HUES64 (cell line): ENCODE measurements around the gene DIS3L2.

Experiments used
- H3K27ac ChIP-seq: 2 replicates; pipeline ENCODE4 v1.7.0; 2013; ENCODE audit warnings: low read depth, low read length, inconsistent platforms
- H3K27me3 ChIP-seq: 2 replicates; pipeline ENCODE4 v1.6.1; 2013; ENCODE audit warnings: mild to moderate bottlenecking, low read length; ENCODE audit not compliant: insufficient read depth
- H3K36me3 ChIP-seq: 2 replicates; pipeline ENCODE4 v1.6.1; 2013; ENCODE audit warnings: mild to moderate bottlenecking, low read length; ENCODE audit not compliant: insufficient read depth
- H3K4me1 ChIP-seq: 2 replicates; pipeline ENCODE4 v1.6.1; 2013; ENCODE audit warnings: mild to moderate bottlenecking, low read length, moderate library complexity; ENCODE audit not compliant: insufficient read depth
- H3K4me3 ChIP-seq: 2 replicates; pipeline ENCODE4 v1.5.1; 2013; ENCODE audit warnings: mild to moderate bottlenecking, low read length, moderate library complexity
- H3K9ac ChIP-seq: 2 replicates; pipeline ENCODE4 v1.6.1; 2013; ENCODE audit warnings: mild to moderate bottlenecking, low read depth, low read length
- H3K9me3 ChIP-seq: 2 replicates; pipeline ENCODE4 v1.6.1; 2013; ENCODE audit warnings: low read depth, low read length; ENCODE audit not compliant: insufficient read depth
- WGBS: fragments of 150-250, 120-280 bp; methylation state at CpG from one replicate; pipeline ENCODE4 v1.1.7; 2013; ENCODE audit warnings: missing lambda C conversion rate; 5-methylcytosine and 5-hydroxymethylcytosine counted together

DIS3L2 gene

DNA sequence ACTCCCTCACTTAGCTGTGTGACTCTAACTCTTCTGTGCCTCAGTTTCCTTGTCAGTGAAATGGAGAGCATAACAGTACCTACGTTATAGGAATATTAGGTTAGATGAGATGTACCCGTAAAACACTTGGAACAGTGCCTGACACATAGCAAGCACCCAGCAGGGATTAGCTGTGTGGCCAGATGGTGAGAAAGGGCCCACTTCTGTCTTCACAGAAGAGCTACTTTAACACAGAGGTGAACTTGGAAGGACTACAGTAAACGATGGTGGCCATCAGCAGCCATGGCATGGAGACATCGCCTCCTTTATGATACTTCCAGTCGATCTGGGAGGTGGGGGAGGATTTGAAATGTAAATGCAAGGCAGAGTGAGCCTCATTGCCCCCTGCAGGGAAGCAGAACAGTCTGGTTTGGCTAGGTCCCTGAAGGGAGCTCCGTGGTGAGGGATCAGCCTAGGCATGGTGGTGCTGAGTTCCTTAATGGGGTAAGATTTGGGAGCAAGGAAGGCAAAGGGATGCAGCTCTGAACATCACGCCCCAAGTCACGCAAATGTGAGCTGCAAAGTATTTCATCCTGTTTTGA, 315.3 kb downstream of the DIS3L2 start:
- peaks cover 14% of the 10 kb centered on the region for H3K4me1 ChIP-seq
- H3K36me3 ChIP-seq = no peaks in the 10 kb centered on the region
- no peak overlapping the region for H3K9ac ChIP-seq
- H3K27me3 ChIP-seq = no peaks in the 10 kb centered on the region
- WGBS = 61% methylated on average over 8 of the region's 8 CpGs
- H3K27ac ChIP-seq = no peak overlapping the region
- no peak overlapping the region for H3K4me3 ChIP-seq
- H3K9me3 ChIP-seq = no peaks in the 10 kb centered on the region

DNA sequence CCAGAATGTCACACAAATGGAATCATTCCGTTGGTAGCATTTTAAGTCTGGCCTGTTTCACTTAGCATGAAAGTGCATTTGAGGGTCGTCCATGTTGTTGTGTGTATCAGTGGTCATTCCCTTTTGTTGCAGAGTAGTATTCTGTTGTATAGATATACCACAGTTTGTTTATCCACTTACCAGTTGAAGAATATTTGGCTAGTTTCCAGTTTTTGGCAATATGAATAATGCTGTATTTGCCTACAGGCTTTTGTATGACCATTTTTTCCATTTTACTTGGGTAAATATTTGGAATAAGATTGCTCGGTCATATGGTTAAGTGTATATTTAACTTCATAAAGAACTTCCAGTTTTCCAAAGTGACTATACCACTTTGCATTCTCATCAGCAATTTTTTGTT, 317.0 kb downstream of the DIS3L2 start:
- no peaks in the 10 kb centered on the region for H3K36me3 ChIP-seq
- H3K27ac ChIP-seq = no peak overlapping the region
- peaks cover 14% of the 10 kb centered on the region for H3K4me1 ChIP-seq
- H3K9ac ChIP-seq = no peak overlapping the region
- WGBS = 90% methylated on average over 2 of the region's 3 CpGs
- H3K27me3 ChIP-seq = no peaks in the 10 kb centered on the region
- no peak overlapping the region for H3K4me3 ChIP-seq
- H3K9me3 ChIP-seq = no peaks in the 10 kb centered on the region

DNA sequence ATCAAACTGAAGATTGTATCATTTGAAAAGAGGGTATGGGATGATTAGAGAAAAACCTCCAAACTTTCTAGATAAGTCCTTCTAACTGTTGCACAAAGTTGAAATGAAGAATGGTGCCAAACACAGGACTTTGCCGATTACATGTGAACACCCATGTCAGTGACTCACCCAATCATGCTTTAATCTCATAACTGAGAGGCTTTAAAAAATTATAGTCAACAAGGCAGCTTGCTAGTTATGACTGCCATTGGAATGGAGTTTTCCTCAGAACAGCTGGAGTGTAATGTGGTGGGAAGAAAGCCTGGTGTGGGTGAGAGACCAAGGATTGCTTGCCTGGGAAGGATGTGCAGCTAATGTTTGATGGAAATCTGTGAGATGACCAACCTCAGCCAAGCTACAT, 318.8 kb downstream of the DIS3L2 start:
- H3K9ac ChIP-seq = no peak overlapping the region
- 81% methylated on average over 1 of the region's 1 CpG for WGBS
- no peaks in the 10 kb centered on the region for H3K36me3 ChIP-seq
- H3K9me3 ChIP-seq = no peaks in the 10 kb centered on the region
- no peak overlapping the region for H3K27ac ChIP-seq
- no peaks in the 10 kb centered on the region for H3K27me3 ChIP-seq
- H3K4me3 ChIP-seq = no peak overlapping the region
- H3K4me1 ChIP-seq = peaks cover 14% of the 10 kb centered on the region

GRCh38 chr2:232281858-232282507, 320.5 kb downstream of the DIS3L2 start:
- H3K36me3 ChIP-seq = no peaks in the 10 kb centered on the region
- H3K27ac ChIP-seq = no peak overlapping the region
- no peak overlapping the region for H3K9ac ChIP-seq
- peaks cover 3% of the 10 kb centered on the region for H3K4me1 ChIP-seq
- H3K27me3 ChIP-seq = no peaks in the 10 kb centered on the region
- no peak overlapping the region for H3K4me3 ChIP-seq
- H3K9me3 ChIP-seq = no peaks in the 10 kb centered on the region
- 85% methylated on average over 5 of the region's 6 CpGs for WGBS

- no peaks in the 10 kb centered on the region for H3K9me3 ChIP-seq
- no peaks in the 10 kb centered on the region for H3K27me3 ChIP-seq
- 89% methylated on average over 9 of the region's 9 CpGs for WGBS
- H3K4me1 ChIP-seq = no peaks in the 10 kb centered on the region
- H3K27ac ChIP-seq = no peak overlapping the region
- no peak overlapping the region for H3K4me3 ChIP-seq
- H3K9ac ChIP-seq = no peak overlapping the region
- no peaks in the 10 kb centered on the region for H3K36me3 ChIP-seq
Observed at GRCh38 chr2:232282508-232283055, 321.1 kb downstream of the DIS3L2 start.

- Histone ChIP-seq H3K27ac (no peak overlapping the region), H3K27me3 (no peaks in the 10 kb centered on the region), H3K9ac (no peak overlapping the region), H3K4me3 (no peak overlapping the region), H3K36me3 (no peaks in the 10 kb centered on the region), H3K9me3 (no peaks in the 10 kb centered on the region), H3K4me1 (no peaks in the 10 kb centered on the region)
- WGBS = 91% methylated on average over 5 of the region's 5 CpGs
Observed at GRCh38 chr2:232286001-232286868, 324.7 kb downstream of the DIS3L2 start.

- H3K4me1 ChIP-seq = no peaks in the 10 kb centered on the region
- no peak overlapping the region for H3K27ac ChIP-seq
- no peak overlapping the region for H3K9ac ChIP-seq
- H3K4me3 ChIP-seq = no peak overlapping the region
- no peaks in the 10 kb centered on the region for H3K36me3 ChIP-seq
- WGBS = 93% methylated on average over 5 of the region's 8 CpGs
- no peaks in the 10 kb centered on the region for H3K27me3 ChIP-seq
- H3K9me3 ChIP-seq = no peaks in the 10 kb centered on the region
Observed at GRCh38 chr2:232287316-232287715, 325.8 kb downstream of the DIS3L2 start.

GRCh38 chr2:232288489-232289030, 327.0 kb downstream of the DIS3L2 start:
- H3K9me3 ChIP-seq = no peaks in the 10 kb centered on the region
- H3K36me3 ChIP-seq = no peaks in the 10 kb centered on the region
- H3K27ac ChIP-seq = no peak overlapping the region
- no peaks in the 10 kb centered on the region for H3K27me3 ChIP-seq
- no peak overlapping the region for H3K4me3 ChIP-seq
- 0 out of 2 replicates have a peak, but pooled peaks cover 6% of the 10 kb centered on the region for H3K4me1 ChIP-seq
- H3K9ac ChIP-seq = no peak overlapping the region
- 87% methylated on average over 4 of the region's 4 CpGs for WGBS

GRCh38 chr2:232290668-232291067, 329.2 kb downstream of the DIS3L2 start:
- H3K4me1 ChIP-seq = 0 out of 2 replicates have a peak, but pooled peaks cover 6% of the 10 kb centered on the region
- H3K27ac ChIP-seq = no peak overlapping the region
- H3K36me3 ChIP-seq = no peaks in the 10 kb centered on the region
- no peak overlapping the region for H3K9ac ChIP-seq
- 95% methylated on average over 7 of the region's 8 CpGs for WGBS
- no peaks in the 10 kb centered on the region for H3K9me3 ChIP-seq
- H3K4me3 ChIP-seq = no peak overlapping the region
- no peaks in the 10 kb centered on the region for H3K27me3 ChIP-seq

GRCh38 chr2:232291343-232291742, 329.8 kb downstream of the DIS3L2 start:
- no peak overlapping the region for H3K27ac ChIP-seq
- 97% methylated on average over 2 of the region's 2 CpGs for WGBS
- 0 out of 2 replicates have a peak, but pooled peaks cover 6% of the 10 kb centered on the region for H3K4me1 ChIP-seq
- no peak overlapping the region for H3K4me3 ChIP-seq
- no peak overlapping the region for H3K9ac ChIP-seq
- no peaks in the 10 kb centered on the region for H3K36me3 ChIP-seq
- H3K27me3 ChIP-seq = no peaks in the 10 kb centered on the region
- H3K9me3 ChIP-seq = no peaks in the 10 kb centered on the region
